GM12874 (cell line): ENCODE data around the gene MC1R.

ENCODE experiments used
- CTCF ChIP-seq: IDR thresholded peaks from 2 replicates; pipeline ENCODE4 v1.5.1; 2011; ENCODE audit warnings: low read depth, mild to moderate bottlenecking, control low read depth, low read length, moderate library complexity; ENCODE audit not compliant: insufficient read depth

MC1R gene

GRCh38 chr16:89924297-89924924, 5.7 kb downstream of the MC1R start:
- no peak for TF ChIP-seq CTCF

DNA sequence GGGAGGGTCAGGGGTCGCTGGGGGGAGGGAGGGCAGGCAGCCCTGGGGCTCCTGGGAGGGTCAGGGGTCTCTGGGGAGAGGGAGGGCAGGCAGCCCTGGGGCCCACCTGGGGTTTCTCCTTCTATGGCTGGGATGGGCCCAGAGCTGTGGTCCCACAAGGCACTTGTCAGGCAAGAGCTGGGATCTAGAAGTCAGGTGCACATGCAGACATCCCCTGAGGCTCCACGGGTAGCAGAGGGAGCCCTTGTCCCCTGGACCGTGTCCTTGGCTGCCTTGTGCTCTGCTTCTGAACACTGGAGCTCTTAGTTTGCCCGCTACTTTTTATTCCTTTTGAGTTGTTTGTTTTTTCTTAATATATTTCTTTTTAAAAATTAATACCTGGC, 6.3 kb downstream of the MC1R start:
- no peak for TF ChIP-seq CTCF

GRCh38 chr16:89925596-89926079, 7.0 kb downstream of the MC1R start:
- no peak for TF ChIP-seq CTCF

DNA sequence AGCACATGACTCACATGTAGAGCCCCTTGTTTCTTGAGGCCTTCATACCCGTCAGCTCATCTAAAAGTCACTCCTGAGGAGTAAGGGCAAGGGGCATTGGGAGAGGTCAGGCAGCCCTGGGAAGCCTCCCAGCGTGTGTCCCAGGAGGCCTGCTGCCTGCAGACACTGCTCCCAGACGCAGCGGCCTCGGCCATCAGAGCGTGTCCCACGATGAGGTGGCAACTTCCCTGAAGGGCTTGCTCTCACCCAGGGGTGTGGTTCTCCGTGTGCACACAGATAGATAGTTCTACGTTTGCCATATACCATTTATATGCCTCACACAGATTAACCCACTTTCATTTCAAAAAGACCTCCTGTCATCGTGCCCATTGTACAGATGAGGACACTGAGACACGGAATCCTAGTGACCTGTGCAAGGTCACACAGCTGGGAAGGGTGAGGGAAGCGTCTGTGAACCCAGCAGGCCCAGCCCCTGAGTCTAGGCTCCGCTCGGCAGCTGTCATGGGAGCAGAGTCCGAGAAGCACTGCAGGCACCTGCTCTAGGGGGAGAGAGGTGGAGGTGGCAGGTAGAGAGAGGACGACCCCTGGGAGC, 12.7 kb downstream of the MC1R start:
- no peak for TF ChIP-seq CTCF

DNA sequence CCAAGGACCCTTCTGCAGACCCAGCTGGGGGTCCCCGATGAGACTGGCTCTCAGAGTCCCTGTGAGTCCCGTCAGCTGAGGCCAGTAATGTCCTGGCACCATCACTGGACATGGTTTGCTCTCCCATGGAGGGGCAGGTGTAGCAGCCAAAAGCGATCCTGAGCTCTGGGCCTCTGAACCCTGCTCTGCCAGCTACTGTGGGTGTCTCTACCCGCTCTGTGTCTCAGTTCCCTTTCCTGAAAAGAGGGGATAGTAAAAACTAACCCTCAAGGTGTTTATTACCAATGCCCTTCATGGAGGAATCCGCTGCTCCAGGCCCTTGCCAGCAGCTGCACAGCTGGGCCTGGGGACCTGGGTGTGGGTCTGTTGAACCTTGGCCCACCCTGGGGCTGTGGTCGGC, 13.3 kb downstream of the MC1R start:
- TF ChIP-seq CTCF, result no peak

DNA sequence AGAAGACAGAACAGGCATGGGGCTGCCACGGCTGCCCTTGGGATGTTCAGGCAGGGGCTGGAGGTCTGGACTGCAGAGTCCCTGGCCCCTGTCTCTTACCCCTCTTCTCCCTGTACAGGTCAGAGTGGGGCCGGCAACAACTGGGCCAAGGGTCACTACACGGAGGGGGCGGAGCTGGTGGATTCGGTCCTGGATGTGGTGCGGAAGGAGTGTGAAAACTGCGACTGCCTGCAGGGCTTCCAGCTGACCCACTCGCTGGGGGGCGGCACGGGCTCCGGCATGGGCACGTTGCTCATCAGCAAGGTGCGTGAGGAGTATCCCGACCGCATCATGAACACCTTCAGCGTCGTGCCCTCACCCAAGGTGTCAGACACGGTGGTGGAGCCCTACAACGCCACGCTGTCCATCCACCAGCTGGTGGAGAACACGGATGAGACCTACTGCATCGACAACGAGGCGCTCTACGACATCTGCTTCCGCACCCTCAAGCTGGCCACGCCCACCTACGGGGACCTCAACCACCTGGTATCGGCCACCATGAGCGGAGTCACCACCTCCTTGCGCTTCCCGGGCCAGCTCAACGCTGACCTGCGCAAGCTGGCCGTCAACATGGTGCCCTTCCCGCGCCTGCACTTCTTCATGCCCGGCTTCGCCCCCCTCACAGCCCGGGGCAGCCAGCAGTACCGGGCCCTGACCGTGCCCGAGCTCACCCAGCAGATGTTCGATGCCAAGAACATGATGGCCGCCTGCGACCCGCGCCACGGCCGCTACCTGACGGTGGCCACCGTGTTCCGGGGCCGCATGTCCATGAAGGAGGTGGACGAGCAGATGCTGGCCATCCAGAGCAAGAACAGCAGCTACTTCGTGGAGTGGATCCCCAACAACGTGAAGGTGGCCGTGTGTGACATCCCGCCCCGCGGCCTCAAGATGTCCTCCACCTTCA, 16.2 kb downstream of the MC1R start:
- TF ChIP-seq CTCF, result no peak

DNA sequence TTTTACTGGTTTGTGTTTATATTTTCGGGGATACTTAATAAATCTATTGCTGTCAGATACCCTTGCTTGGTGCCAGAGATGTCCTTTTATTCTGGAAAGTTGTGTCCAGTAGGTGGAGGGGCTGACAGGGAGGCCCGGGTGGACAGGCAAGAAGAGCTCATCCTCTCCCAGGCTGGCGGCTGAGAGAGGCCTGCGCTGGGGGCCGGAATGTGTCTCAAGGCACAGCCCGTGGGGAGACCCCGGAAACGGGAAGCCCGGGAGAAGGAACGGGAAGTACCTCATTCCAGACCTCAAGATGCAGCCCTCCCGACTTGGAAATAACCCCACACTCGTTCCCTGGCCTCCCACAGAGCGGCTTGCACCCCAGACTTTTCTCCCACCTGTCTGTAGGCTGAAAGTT, 17.4 kb downstream of the MC1R start:
- no peak for TF ChIP-seq CTCF
